Measurements from ENCODE around the gene MACROD2. TPM values are rescaled to one million over a fixed set of nuclear protein-coding genes. Genes with fewer than 3 reads are reported as not detected.

The MACROD2 gene
- total RNA-seq, 4 donors from 2014 or later: 1.8 to 4.8 (median 2.9) TPM

DNA sequence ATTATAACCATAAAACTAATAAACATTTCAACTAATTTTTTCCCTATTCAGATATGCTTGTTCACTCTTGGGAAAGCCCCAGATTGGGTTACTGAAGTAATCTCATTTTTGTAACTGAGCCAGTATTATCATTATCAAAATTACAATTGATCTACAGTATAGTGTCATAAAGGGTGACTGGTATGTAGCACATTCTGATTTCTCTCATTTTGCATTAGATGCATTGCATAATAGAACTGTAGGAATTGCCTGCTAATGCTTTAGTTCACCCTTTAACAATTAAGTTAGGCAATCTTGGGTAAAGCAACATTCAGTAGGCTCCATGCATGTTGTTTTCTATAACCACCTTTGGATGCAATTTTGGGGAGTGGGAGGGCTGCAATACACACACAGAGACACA is 492.9 kb downstream of the MACROD2 start:
- intact Hi-C loops (cut with DNase I): no loop called here
- TF ChIP-seq POLR2A (IDR thresholded peaks at IDR 0.05): no peak
- no peak for TF ChIP-seq CTCF (IDR thresholded peaks at IDR 0.05)
- no peaks in the 10 kb centered on the region for H3K4me1 ChIP-seq
- DNase-seq: no peak
- H3K27me3 ChIP-seq: no peaks in the 10 kb centered on the region
- H3K36me3 ChIP-seq: no peaks in the 10 kb centered on the region
- no peak overlapping the region for H3K4me3 ChIP-seq
- H3K9me3 ChIP-seq: no peaks in the 10 kb centered on the region
- no peak overlapping the region for H3K27ac ChIP-seq

- Histone ChIP-seq H3K4me1 (no peaks in the 10 kb centered on the region), H3K4me3 (no peak overlapping the region), H3K9me3 (no peaks in the 10 kb centered on the region), H3K27ac (no peak overlapping the region), H3K27me3 (no peaks in the 10 kb centered on the region), H3K36me3 (no peaks in the 10 kb centered on the region)
- no peak for DNase-seq
- intact Hi-C loops (cut with DNase I): no loop called here
- TF ChIP-seq POLR2A (IDR thresholded peaks at IDR 0.05): no peak
- TF ChIP-seq CTCF (IDR thresholded peaks at IDR 0.05): no peak
- WGBS, 2 donors: 64 to 75% methylated on average over 5 of the region's 5 CpGs
Measured at GRCh38 chr20:14488756-14489479, 493.6 kb downstream of the MACROD2 start.

DNA sequence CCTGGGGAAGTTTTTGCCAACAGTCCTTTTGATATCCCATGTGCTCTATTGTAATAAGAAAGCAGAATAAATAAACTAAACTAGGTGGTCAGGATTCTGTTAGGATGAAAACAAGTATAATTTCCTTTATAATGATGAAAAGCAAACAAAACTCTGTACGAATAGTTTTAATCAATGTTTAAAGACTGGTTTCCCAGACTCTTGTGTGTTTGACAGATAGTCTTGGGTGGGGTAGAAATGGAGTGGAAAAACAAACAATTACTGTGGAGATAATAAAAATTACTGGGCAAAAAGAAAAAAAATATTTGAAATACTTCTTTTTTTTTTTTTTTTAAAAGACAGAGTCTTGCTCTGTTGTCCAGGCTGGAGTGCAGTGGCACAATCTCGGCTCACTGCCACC is 494.2 kb downstream of the MACROD2 start:
- Histone ChIP-seq H3K4me1 (no peaks in the 10 kb centered on the region), H3K27me3 (no peaks in the 10 kb centered on the region), H3K36me3 (no peaks in the 10 kb centered on the region), H3K27ac (no peak overlapping the region), H3K4me3 (no peak overlapping the region), H3K9me3 (no peaks in the 10 kb centered on the region)
- WGBS, 2 donors: 34 to 39% methylated on average over 2 of the region's 2 CpGs
- intact Hi-C loops (cut with DNase I): no loop called here
- DNase-seq: no peak
- TF ChIP-seq CTCF (IDR thresholded peaks at IDR 0.05): no peak
- TF ChIP-seq POLR2A (IDR thresholded peaks at IDR 0.05): no peak

DNA sequence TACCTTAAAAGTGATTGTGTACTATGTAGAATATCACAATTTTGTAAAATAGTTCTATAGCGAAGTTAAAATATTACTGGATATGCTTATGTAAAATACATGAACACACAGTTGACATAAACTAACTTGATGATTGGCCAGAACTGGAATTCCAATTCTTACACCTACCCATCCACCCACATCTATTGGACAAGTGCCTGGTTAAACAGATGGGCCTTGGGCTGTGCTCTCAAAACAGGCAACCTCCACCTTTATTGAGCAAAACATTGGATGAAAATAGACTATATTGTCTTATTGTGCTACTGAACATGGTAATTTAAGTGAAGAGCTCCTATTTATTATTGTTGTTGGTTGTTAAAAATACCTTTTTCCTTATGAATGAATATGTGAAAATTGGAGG is 496.1 kb downstream of the MACROD2 start:
- no peaks in the 10 kb centered on the region for H3K36me3 ChIP-seq
- TF ChIP-seq POLR2A (IDR thresholded peaks at IDR 0.05) (no peak), CTCF (IDR thresholded peaks at IDR 0.05) (no peak)
- DNase-seq: no peak
- 90 to 92% methylated on average over 1 of the region's 1 CpG for WGBS, 2 donors
- H3K27ac ChIP-seq: no peak overlapping the region
- no peaks in the 10 kb centered on the region for H3K4me1 ChIP-seq
- no peaks in the 10 kb centered on the region for H3K27me3 ChIP-seq
- intact Hi-C loops (cut with DNase I): no loop called here
- H3K9me3 ChIP-seq: no peaks in the 10 kb centered on the region
- no peak overlapping the region for H3K4me3 ChIP-seq

GRCh38 chr20:14493408-14493807 is 498.1 kb downstream of the MACROD2 start:
- no peaks in the 10 kb centered on the region for H3K4me1 ChIP-seq
- no peak for TF ChIP-seq CTCF (IDR thresholded peaks at IDR 0.05)
- TF ChIP-seq POLR2A (IDR thresholded peaks at IDR 0.05): no peak
- H3K27me3 ChIP-seq: no peaks in the 10 kb centered on the region
- WGBS, 2 donors: 56 to 88% methylated on average over 1 of the region's 1 CpG
- no peaks in the 10 kb centered on the region for H3K36me3 ChIP-seq
- intact Hi-C loops (cut with DNase I): no loop called here
- H3K27ac ChIP-seq: no peak overlapping the region
- H3K4me3 ChIP-seq: no peak overlapping the region
- no peak for DNase-seq
- H3K9me3 ChIP-seq: no peaks in the 10 kb centered on the region
